CD4-positive, alpha-beta T cell (primary cell): ENCODE data around the gene ZFP90. TPM values are rescaled to one million over a fixed set of nuclear protein-coding genes. Genes with fewer than 3 reads are reported as not detected.
"Not testable (repeated sequence)": the region's sequence is repeated elsewhere in the genome, so short reads cannot be mapped to it uniquely, and the experiment has no call there.

Experiments used
- ATAC-seq: fragments of 200-7000 bp; cut with Tn5 transposase; one replicate; pipeline ENCODE4 v1.10.0; 2022; ENCODE audit warnings: mild to moderate bottlenecking; ENCODE audit not compliant: poor library complexity
- CTCF ChIA-PET: fragments of 350-600 bp; sonication (Branson Sonifier 250); formaldehyde crosslinking; loops from one replicate; lab custom pipeline; 2021; ENCODE audit warnings: antibody characterized with exemption, inconsistent platforms; lab: Charles Lee
- POLR2A ChIA-PET: fragments of 350-600 bp; sonication (Branson Sonifier 250); formaldehyde crosslinking; loops from one replicate; lab custom pipeline; 2021; ENCODE audit warnings: antibody characterized with exemption, inconsistent platforms; lab: Charles Lee
- DNase-seq, 14 experiments: peaks; one replicate each; pipeline ENCODE4 v3.0.0-alpha.2; 2013 to 2020; ENCODE audit warnings: mixed read lengths in 2 of 14
- H3K27ac ChIP-seq, 2 donors: one replicate each; pipeline versions ENCODE4 v1.5.1 to v1.7.0; 2013; ENCODE audit warnings: low read length in 2 of 2, low read depth in 1 of 2, mild to moderate bottlenecking in 1 of 2
- H3K27me3 ChIP-seq, 2 experiments: 1 replicate in 1 of 2; 2 replicates in 1 of 2; pipeline versions ENCODE4 v1.6.1 to v1.7.0; 2013; ENCODE audit warnings: low read length in 2 of 2, control low read depth in 1 of 2, mild to moderate bottlenecking in 1 of 2, moderate library complexity in 1 of 2; ENCODE audit not compliant: insufficient read depth in 2 of 2, control insufficient read depth in 1 of 2
- H3K36me3 ChIP-seq: one replicate; pipeline ENCODE4 v1.6.1; 2013; ENCODE audit warnings: low read length, control low read depth; ENCODE audit not compliant: insufficient read depth
- H3K4me1 ChIP-seq: one replicate; pipeline ENCODE4 v1.6.1; 2013; ENCODE audit warnings: low read length, control low read depth; ENCODE audit not compliant: insufficient read depth
- H3K4me3 ChIP-seq: one replicate; pipeline ENCODE4 v1.5.1; 2013; ENCODE audit warnings: mild to moderate bottlenecking, low read length, moderate library complexity
- H3K9me3 ChIP-seq, 2 experiments: 1 replicate in 1 of 2; 2 replicates in 1 of 2; pipeline versions ENCODE4 v1.6.1 to v1.7.0; 2013; ENCODE audit warnings: low read length in 2 of 2, mild to moderate bottlenecking in 2 of 2, control low read depth in 1 of 2, moderate library complexity in 1 of 2; ENCODE audit not compliant: control insufficient read depth in 1 of 2, insufficient read depth in 1 of 2
- H3K27ac Mint-ChIP-seq: one replicate; pipeline ENCODE4 v1.8.0; 2020; ENCODE audit warnings: mixed read lengths
- H3K27me3 Mint-ChIP-seq: one replicate; pipeline ENCODE4 v1.8.0; 2021; ENCODE audit warnings: mixed read lengths
- H3K36me3 Mint-ChIP-seq: one replicate; pipeline ENCODE4 v1.8.0; 2021; ENCODE audit warnings: low read depth, mixed read lengths
- H3K4me1 Mint-ChIP-seq: one replicate; pipeline ENCODE4 v1.8.0; 2021; ENCODE audit warnings: low read depth, mixed read lengths
- H3K4me3 Mint-ChIP-seq: one replicate; pipeline ENCODE4 v1.8.0; 2020; ENCODE audit warnings: mild to moderate bottlenecking, mixed read lengths
- H3K9me3 Mint-ChIP-seq: one replicate; pipeline ENCODE4 v1.8.0; 2020; ENCODE audit warnings: mixed read lengths
- CTCF ChIP-seq: fragments of 200-600 bp; IDR thresholded peaks from one replicate; pipeline ENCODE4 v1.8.0; 2022; ENCODE audit warnings: antibody characterized with exemption, mild to moderate bottlenecking
- intact Hi-C, 2 experiments: fragments of 100-400 bp; cut with DNase I in 1 of 2; cut with micrococcal nuclease in 1 of 2; formaldehyde crosslinking; loops; one replicate each; pipeline versions ENCODE4 v1.15.1 to v1.9.0; 2023 to 2025; cut with DNase I, micrococcal nuclease
- total RNA-seq, 174 experiments: library from RNA in 2 of 174; stranded (reverse) in 2 of 174; gene quantifications; one replicate each; pipeline ENCODE4 v1.2.3 and lab custom pipeline; 2021 to 2026

The ZFP90 gene
- total RNA-seq, 2 experiments from 2014 or later = 23.3 to 24.3 TPM

- Mint-ChIP-seq H3K27me3 (no peaks in the 10 kb centered on the region), H3K9me3 (peaks cover 15% of the 10 kb centered on the region), H3K27ac (no peak overlapping the region), H3K4me3 (no peak overlapping the region), H3K4me1 (peaks cover 24% of the 10 kb centered on the region), H3K36me3 (peaks cover 95% of the 10 kb centered on the region)
- Histone ChIP-seq H3K27ac (no peak overlapping the region), H3K4me3 (no peak overlapping the region), H3K9me3 (peaks cover 70 to 74% of the 10 kb centered on the region in 2 experiments), H3K36me3 (peaks cover 73% of the 10 kb centered on the region), H3K27me3 (no peaks in the 10 kb centered on the region), H3K4me1 (peaks cover 10% of the 10 kb centered on the region)
- intact Hi-C loops = loop anchor here in 1 of 2 experiments (2.0 kb wide), 1 partner anchor 14 kb away; no protein-coding TSS in a partner anchor
- DNase-seq = no peak
- no peak for ATAC-seq
- ChIA-PET CTCF (no interaction called here), POLR2A (interaction anchor here (1.6 kb wide), 1 partner anchor 14 kb away, joined by 5 read pairs; the partner anchor contains the start of gene ZFP90)
- no peak for TF ChIP-seq CTCF
These were observed 14.1 kb downstream of the ZFP90 start for GRCh38 chr16:68553186-68553585.

- H3K27me3 Mint-ChIP-seq, H3K27me3 ChIP-seq, H3K4me1 ChIP-seq, CTCF ChIA-PET, ATAC-seq, H3K4me3 ChIP-seq, H3K4me1 Mint-ChIP-seq, H3K27ac ChIP-seq, H3K27ac Mint-ChIP-seq, H3K4me3 Mint-ChIP-seq, POLR2A ChIA-PET, DNase-seq, intact Hi-C loops: not testable (repeated sequence)
- Histone ChIP-seq H3K36me3 (peaks cover 79% of the 10 kb centered on the region), H3K9me3 (peaks cover 46 to 92% of the 10 kb centered on the region in 2 experiments)
- Mint-ChIP-seq H3K9me3 (peaks cover 27% of the 10 kb centered on the region), H3K36me3 (peaks cover 100% of the 10 kb centered on the region)
These were observed 21.2 kb downstream of the ZFP90 start for GRCh38 chr16:68560341-68560740.

GRCh38 chr16:68563631-68564381 lies 24.7 kb downstream of the ZFP90 start:
- Histone ChIP-seq H3K36me3 (peaks cover 48% of the 10 kb centered on the region), H3K4me1 (no peaks in the 10 kb centered on the region), H3K27ac (no peak overlapping the region), H3K4me3 (no peak overlapping the region), H3K27me3 (no peaks in the 10 kb centered on the region), H3K9me3 (peaks cover 40 to 92% of the 10 kb centered on the region in 2 experiments)
- ATAC-seq (no peak), DNase-seq (no peak)
- no peak overlapping the region for H3K4me3 Mint-ChIP-seq
- H3K27ac Mint-ChIP-seq = no peak overlapping the region
- CTCF ChIA-PET = interaction anchor here (1.1 to 1.9 kb wide), 2 partner anchors 43 kb away, joined by 3 to 6 read pairs; no protein-coding TSS in a partner anchor
- TF ChIP-seq CTCF = no peak
- H3K36me3 Mint-ChIP-seq = peaks cover 98% of the 10 kb centered on the region
- peaks cover 36% of the 10 kb centered on the region for H3K9me3 Mint-ChIP-seq
- no peaks in the 10 kb centered on the region for H3K4me1 Mint-ChIP-seq
- POLR2A ChIA-PET = no interaction called here
- intact Hi-C loops = no loop called here
- no peaks in the 10 kb centered on the region for H3K27me3 Mint-ChIP-seq
